GM12865 (cell line): ENCODE measurements around the gene DCLRE1B.

ENCODE experiments used
- DNase-seq: peaks from one replicate; pipeline ENCODE4 v3.0.0; 2010; ENCODE audit warnings: low read depth
- H3K4me3 ChIP-seq: 2 replicates; pipeline ENCODE4 v1.5.1; 2011; ENCODE audit warnings: mild to moderate bottlenecking, low read depth, low read length, control low read depth
- CTCF ChIP-seq: IDR thresholded peaks from 2 replicates; pipeline ENCODE4 v1.5.1; 2011; ENCODE audit warnings: low read length, control low read depth, low read depth, inconsistent platforms; ENCODE audit not compliant: insufficient read depth; ENCODE audit errors: missing control alignments

Gene DCLRE1B

GRCh38 chr1:113872219-113872935 is 32.7 kb upstream of the DCLRE1B start:
- peak overlapping the region; percentile 94 for H3K4me3 ChIP-seq
- no peak for TF ChIP-seq CTCF
- peak; percentile 44 for DNase-seq

DNA sequence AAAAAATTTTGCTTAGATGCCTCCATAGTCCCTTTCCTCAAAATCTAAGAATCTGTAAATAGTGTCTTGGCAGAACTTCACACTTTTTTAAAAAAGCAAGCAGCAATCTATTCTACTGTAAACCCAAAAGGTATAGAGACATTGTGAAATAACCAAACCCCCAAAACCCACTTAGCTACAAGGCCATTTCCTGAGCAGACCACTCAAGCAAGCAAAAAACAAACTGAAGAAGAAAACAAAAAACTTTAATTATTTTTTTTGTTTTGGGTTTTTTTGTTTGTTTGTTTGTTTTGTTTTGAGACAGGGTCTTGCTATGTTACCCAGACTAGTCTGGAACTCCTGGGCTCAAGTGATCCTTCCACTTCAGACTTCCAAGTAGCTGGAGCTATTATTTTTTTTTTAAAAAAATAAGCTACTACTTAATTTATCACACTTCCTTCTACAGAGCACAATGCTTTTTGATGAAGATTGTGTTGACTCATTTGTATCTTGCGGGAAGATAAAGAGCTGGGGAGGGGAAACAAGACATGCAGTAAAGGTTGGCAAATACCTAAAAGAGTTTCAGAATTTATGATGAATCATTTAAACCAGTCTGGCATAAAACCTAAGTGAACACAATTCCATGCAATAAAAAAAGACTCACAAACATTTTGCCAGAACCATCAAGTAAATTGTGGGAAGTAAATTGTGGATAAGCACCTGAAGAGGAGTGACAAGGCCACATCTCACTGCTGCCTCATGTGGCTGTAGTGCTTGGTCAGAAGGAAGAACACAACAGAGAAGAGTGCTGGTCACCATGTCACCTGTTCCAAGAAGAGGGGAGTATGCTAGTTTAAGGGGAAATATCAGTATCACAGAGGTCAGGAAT is 30.9 kb upstream of the DCLRE1B start:
- peak; percentile 76 for DNase-seq
- peak overlapping the region; percentile 22; the same call in 1 of the 2 replicates for H3K4me3 ChIP-seq
- peak; percentile 60 for TF ChIP-seq CTCF

- DNase-seq = no peak
- H3K4me3 ChIP-seq = no peak overlapping the region
- TF ChIP-seq CTCF = no peak
These were observed 29.4 kb upstream of the DCLRE1B start for GRCh38 chr1:113875714-113876113.

- DNase-seq = no peak
- no peak for TF ChIP-seq CTCF
- no peak overlapping the region for H3K4me3 ChIP-seq
These were observed 28.9 kb upstream of the DCLRE1B start for GRCh38 chr1:113876176-113876575.

DNA sequence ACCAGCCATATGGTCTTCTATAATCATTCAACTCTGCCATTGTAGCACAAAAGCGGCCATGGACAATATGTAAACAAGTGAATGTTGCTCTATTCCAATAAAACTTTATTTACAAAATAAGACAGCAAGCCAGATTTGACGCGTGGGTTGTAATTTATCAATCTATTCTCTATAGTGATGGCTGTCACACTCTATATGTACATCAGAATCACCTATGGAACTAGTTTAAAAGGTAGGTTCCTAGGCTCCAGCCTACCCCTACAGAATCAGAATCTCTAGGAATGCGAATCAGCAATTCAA is 25.4 kb upstream of the DCLRE1B start:
- no peak for TF ChIP-seq CTCF
- no peak overlapping the region for H3K4me3 ChIP-seq
- no peak for DNase-seq

- no peak overlapping the region for H3K4me3 ChIP-seq
- DNase-seq = no peak
- TF ChIP-seq CTCF = no peak
These were observed 23.5 kb upstream of the DCLRE1B start for GRCh38 chr1:113881661-113882060.
